ENCODE data around the gene CEP170.
"Not testable (repeated sequence)": the region's sequence is repeated elsewhere in the genome, so short reads cannot be mapped to it uniquely, and the experiment has no call there.

GRCh38 chr1:243150906-243151305 lies 104.2 kb downstream of the CEP170 start:
- TF ChIP-seq, protein P1, sequence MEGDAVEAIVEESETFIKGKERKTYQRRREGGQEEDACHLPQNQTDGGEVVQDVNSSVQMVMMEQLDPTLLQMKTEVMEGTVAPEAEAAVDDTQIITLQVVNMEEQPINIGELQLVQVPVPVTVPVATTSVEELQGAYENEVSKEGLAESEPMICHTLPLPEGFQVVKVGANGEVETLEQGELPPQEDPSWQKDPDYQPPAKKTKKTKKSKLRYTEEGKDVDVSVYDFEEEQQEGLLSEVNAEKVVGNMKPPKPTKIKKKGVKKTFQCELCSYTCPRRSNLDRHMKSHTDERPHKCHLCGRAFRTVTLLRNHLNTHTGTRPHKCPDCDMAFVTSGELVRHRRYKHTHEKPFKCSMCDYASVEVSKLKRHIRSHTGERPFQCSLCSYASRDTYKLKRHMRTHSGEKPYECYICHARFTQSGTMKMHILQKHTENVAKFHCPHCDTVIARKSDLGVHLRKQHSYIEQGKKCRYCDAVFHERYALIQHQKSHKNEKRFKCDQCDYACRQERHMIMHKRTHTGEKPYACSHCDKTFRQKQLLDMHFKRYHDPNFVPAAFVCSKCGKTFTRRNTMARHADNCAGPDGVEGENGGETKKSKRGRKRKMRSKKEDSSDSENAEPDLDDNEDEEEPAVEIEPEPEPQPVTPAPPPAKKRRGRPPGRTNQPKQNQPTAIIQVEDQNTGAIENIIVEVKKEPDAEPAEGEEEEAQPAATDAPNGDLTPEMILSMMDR (IDR thresholded peaks at IDR 0.05; ENCODE audit: low read depth, low read length, poor library complexity, severe bottlenecking): not testable (repeated sequence)
- TF ChIP-seq EZH2phosphoT487 (IDR thresholded peaks at IDR 0.05; ENCODE audit: borderline replicate concordance, low read length): not testable (repeated sequence)

Measured in DOHH2 (cell line).